HG02759 (cell line): Measurements from ENCODE around the gene MAP3K1.

Experiments
- ATAC-seq: cut with Tn5 transposase; IDR thresholded peaks from one replicate; pipeline ENCODE4 v1.9.1; 2021; ENCODE audit warnings: mild to moderate bottlenecking, moderate library complexity; ENCODE audit not compliant: unreplicated experiment

Gene MAP3K1

DNA sequence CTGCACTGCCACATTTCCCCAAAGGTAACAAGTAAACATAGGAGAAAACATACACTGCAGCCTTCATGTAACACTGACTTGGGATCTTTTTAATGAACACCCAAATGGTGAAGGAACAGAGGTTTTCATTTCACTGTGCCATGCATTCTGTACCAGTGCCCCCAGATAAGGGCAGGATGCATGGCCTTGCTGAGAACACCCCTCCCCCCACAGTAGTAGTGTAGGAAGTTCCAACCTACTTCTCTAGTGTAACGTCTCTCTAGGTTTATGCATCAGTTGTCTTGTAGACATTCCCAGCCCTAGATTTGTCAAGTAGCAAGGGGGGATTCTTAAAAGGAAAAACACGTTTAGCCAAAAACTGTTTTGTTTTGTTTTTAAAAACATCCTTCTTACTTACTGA is 29.9 kb downstream of the MAP3K1 start:
- no peak for ATAC-seq

DNA sequence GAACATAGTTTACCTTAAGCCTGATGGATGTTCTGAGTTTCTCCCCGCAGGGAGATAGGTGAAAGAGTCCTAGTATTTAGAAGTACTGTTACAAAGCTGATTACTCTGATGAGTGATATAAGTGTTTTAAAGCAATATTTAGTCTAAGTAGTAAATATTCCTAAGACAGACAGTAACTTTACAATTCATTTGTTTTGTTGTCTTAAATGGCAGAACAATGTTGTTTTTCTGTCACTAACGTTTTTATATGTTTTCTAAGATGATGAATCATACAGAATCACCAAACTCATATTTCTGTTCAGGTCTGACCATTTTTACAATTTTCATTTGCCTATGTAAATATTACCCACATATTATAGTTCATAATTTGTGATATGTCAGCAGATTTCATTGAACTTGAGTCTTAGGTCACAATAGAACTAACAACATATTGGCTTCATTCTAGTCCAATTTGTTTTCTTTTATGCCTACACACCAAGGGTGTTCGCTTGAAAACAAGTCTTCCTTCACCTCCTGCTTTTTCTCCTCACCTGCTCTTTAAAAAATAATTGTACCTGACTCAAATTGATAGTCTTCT is 30.6 kb downstream of the MAP3K1 start:
- no peak for ATAC-seq

DNA sequence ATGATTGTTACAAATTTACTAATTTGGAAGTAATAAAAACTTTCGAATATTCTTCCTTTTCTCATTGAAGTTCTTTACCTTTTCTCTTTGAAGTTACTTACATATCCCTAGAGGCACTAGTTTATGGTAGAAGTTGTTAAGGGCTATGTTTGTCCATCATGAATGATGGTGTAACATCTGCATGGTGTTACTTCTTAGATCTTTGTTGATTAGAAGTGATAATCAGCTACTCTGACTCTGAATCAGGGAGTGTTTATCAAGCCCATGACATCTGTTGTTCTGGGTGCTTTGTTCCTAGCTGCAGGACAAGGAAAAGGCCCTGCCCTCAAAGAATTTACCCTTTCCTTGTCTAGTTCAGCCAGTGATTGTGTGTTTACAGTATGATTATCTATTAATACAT is 32.9 kb downstream of the MAP3K1 start:
- no peak for ATAC-seq

DNA sequence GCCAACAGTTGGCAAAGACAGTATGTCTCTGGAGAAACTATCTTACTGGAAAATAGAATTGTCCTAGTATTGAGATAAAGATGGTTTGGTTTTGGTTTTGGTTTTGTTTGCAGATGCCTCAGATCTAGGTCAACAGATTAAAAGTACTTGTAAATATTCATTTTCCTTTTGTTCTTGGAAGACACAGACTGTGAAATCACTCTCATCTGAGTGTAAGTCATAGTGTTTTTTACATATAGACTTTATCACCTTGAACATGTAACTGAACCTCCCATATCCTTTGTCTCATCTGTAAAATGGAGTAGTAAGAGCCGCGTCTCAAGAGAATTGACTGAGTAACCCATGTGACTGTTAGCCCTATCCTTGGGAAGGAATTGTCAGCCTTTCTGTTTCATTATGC is 34.3 kb downstream of the MAP3K1 start:
- no peak for ATAC-seq

DNA sequence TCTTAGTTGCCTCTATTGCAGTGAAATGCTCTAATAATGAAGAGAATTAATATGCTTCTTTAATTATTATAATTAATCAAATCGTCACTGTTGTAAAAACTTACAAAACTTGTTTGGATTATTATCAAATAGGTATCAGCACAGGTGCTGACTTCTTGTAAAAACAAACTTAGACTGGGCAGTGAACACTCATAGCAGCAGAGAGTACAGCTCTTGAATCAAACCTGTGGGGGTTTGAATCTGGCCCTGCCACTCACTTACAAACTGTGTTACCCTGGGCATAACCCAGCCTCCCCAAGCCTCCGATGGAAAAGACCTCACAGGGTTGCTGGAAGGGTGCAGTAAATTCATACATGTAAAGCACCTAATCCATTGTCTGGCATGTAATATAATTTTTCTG is 35.1 kb downstream of the MAP3K1 start:
- ATAC-seq = no peak

DNA sequence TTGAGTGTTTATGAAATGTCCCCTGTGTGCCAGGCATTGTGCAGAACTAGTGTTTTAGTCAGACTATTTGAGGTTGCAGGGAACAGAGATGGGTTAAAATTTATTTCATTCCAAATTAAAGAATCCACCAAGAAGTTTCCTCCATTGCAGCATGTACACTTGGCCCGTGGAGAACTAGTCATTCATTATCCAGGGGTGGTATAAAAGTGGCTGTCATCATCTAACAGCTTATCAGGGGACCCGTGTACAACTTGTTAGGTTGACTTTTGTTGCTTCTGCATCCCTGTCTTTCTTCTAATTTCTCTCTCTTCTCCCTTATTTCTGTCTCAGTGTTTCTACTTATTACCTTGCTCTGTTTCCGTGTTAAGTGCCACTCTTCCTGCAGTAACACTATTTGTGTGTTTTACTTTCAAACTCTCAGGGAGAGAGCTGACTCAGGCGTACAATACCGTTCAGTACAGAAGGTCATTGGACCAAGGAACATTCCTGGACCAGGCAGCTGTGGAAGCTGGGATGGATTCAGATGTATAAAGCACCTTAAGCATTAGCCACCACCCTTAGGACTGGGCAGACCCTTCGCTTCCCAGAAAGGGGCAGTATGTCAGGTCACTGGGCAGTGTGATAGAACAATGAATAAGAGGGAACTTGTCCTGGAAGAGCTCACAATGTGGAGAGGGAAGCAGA is 36.1 kb downstream of the MAP3K1 start:
- ATAC-seq = no peak

DNA sequence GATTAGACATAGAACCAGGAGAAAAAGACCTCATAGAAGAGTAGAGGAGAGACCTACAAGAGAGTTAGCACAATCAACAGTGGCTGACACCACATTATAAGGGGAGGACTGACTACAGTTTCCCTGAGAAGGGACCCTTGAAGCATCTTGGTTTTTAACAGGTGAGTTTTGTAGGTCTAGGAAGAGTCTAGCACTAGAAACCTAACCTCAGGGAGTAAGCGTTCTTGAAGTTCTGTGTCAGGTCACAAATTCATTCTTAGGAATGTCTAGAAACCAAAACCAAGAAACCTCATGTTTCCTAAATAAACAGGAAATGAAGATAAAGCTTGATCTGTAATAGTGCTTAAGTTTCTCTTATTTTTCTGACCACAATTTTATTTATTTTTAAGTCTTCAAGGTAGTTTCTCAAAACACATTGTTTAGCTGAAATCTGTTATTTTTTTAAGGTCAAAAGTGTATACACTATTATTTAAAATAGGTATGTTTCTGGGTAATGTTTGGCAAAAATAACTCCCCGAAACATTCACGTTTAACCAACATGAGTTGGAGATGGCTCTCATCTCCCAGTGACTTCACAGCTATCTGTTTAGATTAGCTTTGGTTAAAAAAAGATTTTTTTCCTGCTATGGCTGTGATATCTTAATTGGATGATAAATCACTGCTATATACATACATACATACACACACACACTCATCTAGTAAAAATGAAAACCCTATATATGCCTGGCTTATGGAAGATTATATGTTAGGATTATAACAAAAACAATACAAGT is 37.1 kb downstream of the MAP3K1 start:
- ATAC-seq = no peak

DNA sequence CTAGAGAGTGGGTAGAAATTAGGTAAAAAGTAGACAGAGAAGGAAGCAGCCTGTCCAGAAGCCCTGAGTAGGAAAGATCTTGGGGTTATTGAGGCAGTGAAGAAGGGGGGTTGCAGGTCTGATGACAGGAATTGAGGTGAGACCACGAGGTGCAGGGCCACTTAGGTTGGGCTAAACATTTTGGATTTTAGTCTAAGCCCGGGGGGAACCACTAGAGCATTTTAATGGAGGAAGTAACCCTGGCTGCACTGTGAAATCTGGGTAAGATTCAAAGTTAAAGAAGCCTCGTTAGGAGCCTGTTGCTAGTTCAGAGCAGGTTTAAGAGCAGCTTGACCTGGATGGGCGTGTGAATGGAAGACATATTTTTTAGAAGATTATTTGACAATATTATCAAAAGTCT is 38.3 kb downstream of the MAP3K1 start:
- no peak for ATAC-seq

DNA sequence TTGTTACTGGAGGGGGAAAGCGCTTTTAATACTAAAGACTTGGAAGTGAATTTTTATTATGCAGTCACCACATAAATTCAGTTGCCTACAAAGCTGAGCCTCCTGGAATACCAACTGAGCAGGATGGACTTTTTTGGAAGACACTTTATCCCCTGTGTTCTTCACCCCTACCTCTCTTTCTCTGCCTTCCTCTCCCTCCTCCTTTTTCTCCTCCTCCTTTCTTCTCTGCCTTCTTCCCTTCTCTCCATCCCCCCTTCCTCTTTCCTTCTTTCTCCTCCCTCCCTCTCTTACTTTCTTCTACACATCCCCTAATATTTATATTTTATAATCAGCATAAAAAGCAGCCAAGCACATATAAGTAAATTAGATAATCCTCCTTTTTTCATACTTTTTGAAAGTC is 39.6 kb downstream of the MAP3K1 start:
- ATAC-seq = no peak

DNA sequence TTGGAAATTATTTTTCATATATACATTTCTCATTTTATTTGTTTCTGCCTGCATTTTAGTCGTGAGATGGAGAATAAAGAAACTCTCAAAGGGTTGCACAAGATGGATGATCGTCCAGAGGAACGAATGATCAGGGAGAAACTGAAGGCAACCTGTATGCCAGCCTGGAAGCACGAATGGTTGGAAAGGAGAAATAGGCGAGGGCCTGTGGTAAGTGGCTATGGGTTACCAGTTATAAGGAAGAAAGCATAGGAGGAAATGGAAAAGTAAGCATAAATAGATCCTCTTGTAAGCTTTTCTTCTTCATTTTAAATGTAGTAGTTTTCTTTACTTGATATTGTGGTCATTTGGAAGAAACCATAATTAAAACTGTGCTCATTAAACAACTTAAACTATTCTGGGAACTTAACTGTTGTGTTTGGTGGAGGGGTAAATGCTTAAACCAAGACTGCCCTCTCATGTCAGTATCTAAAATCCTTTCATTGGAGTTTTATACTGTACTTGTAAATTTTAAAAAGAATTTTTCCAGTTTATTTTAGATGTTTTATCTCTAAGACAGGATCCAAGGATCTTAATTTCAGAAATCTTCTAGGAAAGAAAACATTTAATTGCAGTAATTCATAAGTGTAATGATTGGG is 41.3 kb downstream of the MAP3K1 start:
- ATAC-seq = no peak

DNA sequence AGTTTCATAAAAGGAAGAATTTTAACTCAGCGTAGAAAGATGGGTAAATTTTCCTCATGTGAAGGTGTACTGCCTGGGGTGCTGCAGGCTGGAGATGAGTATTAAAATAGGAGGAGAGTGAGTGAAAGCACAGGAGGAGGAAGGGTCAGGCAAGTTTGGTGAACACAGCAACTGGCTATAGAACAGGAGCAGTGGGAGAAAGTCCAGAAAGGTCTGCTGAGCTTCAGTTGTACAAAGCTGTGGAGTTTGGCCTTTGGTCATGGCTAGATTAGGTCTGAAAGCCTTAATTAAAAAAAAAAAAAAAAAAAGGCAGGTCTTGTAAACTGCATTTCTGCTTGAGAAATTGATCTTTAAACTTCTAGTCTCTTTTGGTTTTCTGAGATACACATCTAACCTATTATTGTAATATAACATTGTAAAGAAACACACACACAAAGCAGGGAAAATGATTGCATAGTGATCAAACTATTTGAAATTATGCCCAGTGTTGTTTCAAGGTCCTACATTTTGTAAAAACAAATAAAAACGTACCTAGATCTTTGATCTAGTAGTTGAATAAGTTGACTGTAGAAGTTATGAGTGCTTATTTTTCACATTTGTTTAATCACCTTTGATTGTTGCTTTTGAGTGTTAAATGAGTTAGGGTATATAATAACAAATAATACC is 43.6 kb downstream of the MAP3K1 start:
- no peak for ATAC-seq

DNA sequence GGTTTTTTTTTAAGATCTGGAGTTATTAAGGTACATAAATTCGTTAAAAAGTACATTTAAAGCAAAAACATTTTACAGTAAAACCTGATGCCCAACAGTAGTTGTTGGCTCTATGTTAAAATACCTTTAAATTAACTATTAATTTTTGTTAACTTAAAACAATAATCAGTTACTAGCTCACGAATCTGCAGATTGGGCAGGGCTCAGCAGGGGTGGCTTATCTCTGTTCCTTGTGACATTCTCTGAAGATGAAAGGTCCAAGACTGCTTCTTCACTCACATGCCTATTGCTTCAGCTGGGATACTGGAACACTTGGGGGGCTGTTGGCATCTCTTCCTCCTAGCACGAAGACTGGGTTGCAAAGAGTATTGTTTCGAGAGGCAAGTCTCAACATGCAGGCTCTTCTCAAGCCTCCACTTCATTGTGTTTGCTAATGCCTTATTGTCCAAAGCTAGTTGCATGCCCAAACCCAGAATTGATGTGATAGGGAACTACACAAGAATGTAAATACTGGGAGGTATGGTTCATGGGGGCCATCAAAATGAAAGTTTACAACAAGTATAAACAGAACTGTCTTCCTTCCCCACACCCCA is 46.6 kb downstream of the MAP3K1 start:
- no peak for ATAC-seq

DNA sequence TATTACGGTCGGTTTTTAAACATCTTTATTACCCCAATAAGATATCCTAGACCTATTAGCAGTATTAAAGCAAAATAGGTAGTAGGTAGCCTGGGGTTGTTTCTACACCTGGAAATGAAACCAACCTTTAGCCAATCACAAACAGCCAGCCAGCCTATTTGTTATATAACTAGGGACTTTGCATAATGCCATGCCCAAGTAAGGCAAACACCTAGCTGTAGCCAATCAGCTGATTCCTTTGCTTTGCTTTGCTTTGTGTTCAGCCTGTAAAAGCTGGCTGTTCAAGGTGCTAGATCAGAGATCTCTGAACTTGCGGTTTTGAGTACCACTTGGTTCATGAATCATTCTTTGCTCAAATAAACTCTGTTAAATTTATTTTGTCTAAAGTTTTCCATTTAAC is 47.6 kb downstream of the MAP3K1 start:
- ATAC-seq = no peak

DNA sequence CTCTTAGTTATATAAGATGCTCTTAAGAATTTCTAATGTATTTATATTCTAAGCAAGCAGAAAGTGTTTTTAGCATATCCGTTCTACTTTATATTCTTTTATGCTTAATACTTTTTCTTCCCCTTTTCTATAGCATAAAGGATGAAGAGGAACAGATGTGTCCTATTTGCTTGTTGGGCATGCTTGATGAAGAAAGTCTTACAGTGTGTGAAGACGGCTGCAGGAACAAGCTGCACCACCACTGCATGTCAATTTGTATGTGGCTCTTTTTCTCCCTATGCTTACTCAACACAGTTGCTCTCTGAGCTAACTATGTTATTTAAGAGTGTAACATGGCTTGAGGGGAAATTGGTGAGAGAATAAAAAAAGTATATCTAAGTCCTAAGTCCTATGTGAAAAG is 56.4 kb downstream of the MAP3K1 start:
- ATAC-seq = no peak

DNA sequence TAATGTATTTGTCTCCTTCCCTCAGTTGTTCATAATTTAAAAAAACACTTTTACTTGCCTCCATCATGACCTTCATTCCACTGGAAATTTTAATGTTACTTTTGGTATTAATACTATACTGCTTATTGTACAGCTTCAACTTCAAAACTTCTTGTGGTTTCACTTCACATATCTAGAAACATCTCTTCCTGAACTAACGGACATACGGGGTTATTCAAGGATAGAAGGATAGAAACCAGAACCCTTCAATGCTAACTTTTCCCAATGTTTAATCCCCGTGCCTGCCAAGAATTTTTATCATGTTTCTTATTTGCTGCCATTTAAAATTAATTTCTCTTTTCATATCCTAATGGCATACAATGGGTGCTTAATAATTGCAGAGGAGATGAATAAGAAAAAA is 57.7 kb downstream of the MAP3K1 start:
- ATAC-seq = no peak

DNA sequence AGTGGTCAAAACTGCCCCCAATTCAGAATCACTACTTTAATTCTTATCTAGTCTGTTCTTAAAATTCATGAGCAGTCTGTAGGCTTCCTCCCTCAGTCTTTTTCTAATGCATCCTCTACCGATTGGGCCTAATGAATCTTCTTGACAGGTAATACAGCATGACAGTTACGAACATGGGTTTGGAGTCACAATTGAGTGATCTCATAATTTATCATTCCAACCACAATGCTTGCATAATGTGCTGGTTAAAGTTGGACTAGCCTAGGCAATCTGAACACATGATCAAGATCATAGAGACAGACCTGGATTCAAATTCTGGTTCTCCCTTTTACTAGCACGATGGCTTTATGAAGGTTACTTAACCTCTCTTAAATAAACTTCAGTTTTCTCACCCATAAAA is 61.0 kb downstream of the MAP3K1 start:
- no peak for ATAC-seq

DNA sequence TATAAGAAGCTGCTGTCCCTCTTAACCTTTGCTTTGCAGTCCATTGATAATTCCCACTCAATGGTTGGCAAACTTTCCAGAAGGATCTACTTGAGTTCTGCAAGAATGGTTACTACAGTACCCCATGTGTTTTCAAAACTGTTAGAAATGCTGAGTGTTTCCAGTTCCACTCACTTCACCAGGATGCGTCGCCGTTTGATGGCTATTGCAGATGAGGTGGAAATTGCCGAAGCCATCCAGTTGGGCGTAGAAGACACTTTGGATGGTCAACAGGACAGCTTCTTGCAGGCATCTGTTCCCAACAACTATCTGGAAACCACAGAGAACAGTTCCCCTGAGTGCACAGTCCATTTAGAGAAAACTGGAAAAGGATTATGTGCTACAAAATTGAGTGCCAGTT is 66.2 kb downstream of the MAP3K1 start:
- no peak for ATAC-seq

DNA sequence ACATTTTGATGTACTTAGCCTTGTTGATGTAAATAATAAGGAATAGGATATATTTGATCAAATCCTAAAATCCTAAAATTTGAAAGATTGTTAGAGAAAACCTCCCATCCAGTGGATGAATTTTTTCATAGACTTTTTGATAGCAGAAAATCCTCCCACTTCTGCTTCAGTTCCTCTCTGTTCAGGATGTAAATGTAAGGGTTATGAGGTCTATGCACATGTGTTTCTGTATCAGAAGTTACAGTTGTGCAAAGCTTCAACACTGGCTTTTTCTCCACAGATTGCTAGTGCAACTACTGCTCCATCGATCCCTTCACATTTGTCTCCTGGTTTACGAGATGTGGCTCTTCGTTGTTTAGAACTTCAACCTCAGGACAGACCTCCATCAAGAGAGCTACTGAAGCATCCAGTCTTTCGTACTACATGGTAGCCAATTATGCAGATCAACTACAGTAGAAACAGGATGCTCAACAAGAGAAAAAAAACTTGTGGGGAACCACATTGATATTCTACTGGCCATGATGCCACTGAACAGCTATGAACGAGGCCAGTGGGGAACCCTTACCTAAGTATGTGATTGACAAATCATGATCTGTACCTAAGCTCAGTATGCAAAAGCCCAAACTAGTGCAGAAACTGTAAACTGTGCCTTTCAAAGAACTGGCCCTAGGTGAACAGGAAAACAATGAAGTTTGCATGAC is 78.1 kb downstream of the MAP3K1 start:
- no peak for ATAC-seq

DNA sequence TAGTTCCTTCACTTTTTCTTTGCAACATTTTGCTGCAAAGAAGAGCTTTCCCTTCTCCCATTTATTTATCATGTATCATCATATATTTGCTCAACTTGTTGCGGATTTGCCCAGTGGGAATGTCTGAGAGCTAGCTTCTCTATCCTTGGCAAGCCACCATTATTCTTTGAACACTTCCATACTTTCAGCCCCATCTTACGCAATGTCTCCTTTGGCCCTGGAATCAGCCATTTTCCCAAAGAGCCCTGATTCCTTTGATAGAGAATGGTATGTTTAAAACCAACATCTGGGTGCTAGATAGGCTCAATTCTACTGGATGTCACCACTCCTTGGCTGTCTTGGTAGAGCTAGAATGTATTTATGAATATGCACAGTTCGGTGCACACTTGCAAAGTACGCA is 81.4 kb downstream of the MAP3K1 start:
- ATAC-seq = no peak

DNA sequence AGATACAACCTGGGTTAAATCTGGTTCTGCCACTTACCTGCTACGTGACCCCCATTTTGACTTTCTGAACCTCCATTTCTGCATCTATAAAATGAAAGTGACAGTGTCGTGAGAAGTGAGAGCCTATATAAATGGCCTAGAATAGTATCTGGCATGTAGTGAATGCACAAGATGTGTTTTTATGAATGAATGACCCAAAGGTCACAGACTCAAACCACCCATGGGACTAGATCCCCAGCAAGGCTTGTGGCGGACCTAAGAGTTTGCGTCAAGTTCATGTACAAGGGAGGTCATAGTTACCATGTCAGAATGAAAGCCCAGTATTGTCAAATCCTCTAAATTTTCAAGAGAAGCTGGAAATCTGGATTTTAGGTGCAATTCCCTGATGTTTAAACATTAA is 82.9 kb downstream of the MAP3K1 start:
- ATAC-seq = no peak
